ENCODE data around the gene DLX4.
A peak's percentile ranks its signal among the peaks of the same experiment; 100 is the strongest.

DLX4 gene

DNA sequence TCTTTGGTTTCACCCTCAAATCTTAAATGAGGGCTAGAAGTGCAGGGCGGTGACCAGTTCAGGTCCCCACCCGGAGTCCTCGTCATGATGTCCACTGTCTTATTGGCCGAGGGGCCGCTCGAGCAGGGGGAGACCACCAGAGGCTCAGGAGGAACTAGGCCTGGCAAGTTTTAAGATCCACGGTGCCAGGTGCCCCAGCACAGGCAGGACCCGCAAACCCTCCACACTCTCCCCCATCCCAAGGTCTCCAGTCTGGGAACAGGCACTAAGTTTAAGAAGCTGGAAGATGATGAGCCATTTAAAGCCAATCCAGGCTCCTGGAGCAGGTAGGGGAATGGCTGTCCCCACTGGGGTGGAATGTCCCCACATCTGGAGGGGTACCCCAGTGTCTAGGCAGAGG lies 21.9 kb downstream of the DLX4 start:
- no peak for DNase-seq

DNA sequence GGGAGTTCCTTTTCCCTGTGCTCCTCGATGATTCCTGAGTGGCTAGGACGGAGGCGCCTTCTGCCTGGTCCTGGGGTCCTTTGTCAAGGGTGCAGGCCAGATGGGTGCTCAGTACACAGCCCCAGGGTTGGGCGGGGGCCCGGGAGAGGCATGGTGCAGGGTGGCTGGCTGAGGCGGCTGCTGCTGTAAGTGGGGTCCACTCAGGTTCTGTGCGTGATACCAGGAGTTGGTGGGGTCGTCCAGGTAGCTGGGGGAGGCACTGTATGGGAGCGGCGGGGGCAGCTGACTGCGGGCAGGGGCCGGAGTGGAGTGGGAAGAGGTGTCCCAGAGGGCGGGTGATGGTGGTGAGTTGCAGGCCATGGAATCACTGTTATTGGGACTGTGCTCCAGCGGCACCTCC lies 22.4 kb downstream of the DLX4 start:
- no peak for DNase-seq

DNA sequence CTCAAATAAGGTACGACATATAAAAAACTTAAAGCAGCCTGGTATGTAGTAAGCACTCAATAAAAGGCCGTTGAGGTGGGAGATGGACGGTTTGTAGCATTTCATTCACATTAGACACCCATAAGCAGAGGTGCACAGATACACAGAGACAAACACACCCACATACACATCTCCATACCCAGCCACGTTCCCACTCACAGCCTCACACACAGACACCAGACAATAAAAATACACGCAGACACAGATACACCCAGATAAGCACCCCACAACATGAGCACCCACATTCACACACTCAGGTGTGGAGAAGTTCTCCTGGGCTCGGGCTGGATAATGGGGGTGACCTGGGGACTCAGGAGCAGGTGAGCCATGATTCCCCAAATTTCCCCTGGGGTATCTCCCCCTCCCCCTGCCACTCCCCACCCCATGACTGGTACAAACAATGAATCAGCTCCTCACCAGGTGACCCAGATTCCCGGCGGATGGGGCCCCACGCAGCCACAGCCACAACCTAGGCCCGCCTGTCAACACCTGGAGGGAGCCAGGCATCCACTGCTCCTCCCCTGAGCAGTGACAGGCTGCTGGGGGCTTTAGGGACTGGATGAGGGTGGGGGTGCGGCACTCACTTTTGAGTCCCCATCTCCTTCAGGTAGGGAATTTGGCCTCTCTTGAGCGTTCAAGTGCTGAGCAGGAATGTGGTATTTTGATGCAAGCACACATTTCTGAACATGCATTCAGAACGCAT lies 23.4 kb downstream of the DLX4 start:
- no peak for DNase-seq

DNA sequence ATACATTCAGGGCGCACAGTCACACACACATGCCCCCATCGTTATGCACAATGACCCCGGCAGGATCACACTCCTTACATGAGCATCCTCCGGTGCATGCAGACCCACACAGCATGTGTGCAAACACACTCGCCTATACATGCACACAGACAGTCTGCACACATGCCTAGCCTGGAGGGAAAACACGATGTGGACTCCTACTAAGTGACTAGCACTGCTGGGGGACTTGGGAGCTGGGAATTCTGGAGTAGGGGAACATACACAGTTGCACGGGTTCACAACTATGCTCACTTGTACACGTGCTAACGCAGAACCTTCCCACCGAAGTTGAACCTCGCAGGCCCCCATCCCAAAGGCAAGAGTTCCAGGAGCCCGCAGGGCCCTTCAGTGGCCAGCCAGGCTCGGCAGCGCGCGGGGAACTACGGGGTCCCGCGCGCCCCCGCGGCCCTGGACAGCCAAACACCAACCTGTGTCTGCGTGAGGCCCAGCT lies 24.0 kb downstream of the DLX4 start:
- DNase-seq, result no peak

DNA sequence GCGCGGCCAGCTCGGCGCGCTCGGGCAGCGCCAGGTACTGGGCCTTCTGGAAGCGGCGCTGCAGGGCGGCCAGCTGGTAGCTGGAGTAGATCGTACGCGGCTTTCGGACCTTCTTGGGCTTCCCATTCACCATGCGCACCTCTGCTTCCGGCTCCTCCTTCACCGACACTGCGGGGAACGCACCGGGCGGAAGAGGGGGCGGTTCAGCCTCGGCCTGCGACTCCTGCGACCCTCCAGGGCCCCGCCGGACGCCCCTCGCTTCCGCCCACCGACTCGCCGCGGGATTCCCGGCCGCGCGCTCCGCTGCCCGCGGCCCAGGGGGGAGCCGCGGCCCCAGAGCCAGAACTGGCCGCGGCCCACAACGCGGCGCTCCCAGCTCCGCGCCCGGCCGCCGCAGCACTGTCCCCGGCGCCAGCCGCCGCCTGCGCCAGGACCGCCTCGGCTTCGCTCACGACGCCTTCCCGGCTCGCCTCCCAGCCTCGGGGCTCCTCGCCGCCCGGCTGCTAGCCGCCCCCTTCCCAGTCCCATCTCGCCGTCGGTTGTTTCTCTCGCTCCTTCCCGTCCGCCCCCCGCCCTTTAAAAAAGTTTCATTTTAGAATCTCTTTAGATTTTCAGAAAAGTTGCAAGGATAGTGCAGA lies 24.6 kb downstream of the DLX4 start:
- no peak for DNase-seq

DNA sequence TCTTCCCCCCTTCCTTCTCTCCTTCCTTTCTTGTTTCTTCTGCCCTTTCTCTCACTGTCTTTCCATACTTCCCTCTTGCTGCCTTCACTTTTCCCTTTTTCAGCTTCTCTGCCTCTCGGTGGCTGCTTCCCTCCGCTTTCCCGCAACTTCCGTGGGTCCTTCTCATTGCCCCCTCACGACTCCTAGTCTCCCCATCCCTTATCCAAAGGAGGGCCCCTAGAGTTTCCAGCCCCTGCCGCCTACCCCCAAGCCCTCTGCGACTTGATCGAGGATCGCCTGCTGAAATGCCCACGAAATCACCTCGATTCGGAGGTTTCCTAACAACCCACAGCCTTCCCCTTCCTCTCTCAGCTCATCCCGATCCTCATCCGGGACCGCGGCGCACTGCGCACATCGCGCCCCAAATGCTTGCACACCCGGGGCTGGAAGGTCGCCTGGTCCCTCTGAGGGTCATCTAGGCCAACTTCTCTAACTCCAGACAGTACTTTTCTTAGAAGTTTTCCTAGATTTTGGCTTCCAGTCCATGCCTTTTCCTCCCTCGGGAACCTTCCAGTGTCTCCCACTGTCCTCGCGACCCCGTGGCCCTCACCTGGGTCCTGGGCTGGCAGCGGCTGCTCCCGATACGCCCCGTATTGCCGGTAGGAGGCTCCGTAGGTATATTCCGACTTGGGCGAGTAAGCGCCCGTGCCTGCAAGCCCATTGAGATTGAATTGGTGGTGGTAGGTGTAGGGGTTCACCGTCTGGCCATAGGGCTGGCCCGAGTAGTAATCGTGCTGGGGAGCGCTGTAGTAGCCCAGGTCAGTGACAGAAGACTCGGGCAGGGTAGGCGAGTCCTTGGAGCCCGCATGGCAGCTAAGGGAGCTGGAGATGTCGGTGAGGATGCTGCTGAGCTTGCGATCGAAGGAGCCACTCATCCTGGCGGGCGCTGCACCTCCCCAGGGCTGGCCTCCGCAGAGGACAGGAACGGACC lies 25.4 kb downstream of the DLX4 start:
- DNase-seq, result no peak

DNA sequence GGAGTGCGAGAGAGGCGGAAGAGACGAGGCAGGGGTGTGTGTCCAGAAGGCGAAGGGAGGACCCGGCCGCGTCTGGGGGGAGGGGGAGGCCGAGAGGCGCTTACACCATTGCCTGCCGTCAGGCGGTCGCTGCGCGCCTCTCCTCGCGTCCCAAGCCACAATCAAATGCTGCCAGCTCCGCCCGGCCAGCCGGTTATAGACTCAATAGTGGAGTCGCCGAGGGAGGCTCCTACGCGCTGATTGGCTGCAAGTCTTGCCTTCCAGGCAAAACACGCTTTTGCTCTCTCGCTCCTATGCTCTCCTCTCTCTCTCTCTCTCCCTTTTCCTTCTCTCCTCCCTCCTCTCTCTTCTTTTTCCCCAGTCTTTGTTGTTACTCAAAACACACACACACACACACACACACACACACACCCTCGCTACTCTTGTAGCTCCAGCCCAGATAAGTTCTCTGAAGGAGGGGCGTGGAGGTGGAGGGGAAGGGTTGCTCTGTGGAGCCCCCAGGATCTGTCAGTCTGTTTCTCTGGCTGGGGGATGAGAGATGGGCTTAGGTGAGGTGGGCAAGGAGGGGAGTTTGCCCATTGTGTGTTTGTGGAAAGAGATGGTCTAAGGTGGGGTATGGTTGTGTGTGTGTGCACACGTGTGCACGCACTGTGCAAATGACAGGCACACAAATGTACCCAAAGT lies 26.2 kb downstream of the DLX4 start, which contains the start of gene DLX3:
Gene DLX3 (minus strand): TSS at position 170 of the 684 bp plus-strand sequence. CDS start 226 bp downstream, outside the sequence.
- DNase-seq, result peak; percentile 40

DNA sequence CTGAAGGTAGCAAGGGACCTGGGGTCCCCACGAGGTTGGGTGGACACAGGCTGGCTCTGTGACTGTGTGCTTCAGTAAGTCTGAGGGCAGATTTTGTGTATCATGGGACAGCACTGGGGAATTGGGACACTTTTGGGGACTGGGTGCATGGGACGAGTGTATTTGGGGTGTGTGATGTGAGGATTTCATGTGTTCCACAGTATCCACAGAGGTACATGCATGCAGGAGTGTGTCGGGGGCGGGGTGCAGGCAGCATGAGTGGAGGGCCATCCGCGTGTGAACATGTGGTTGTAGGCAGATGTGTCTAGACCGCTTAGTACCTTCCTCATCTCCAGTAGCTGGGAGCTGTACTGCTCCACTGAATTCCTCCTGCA lies 27.1 kb downstream of the DLX4 start:
- DNase-seq, result no peak

DNA sequence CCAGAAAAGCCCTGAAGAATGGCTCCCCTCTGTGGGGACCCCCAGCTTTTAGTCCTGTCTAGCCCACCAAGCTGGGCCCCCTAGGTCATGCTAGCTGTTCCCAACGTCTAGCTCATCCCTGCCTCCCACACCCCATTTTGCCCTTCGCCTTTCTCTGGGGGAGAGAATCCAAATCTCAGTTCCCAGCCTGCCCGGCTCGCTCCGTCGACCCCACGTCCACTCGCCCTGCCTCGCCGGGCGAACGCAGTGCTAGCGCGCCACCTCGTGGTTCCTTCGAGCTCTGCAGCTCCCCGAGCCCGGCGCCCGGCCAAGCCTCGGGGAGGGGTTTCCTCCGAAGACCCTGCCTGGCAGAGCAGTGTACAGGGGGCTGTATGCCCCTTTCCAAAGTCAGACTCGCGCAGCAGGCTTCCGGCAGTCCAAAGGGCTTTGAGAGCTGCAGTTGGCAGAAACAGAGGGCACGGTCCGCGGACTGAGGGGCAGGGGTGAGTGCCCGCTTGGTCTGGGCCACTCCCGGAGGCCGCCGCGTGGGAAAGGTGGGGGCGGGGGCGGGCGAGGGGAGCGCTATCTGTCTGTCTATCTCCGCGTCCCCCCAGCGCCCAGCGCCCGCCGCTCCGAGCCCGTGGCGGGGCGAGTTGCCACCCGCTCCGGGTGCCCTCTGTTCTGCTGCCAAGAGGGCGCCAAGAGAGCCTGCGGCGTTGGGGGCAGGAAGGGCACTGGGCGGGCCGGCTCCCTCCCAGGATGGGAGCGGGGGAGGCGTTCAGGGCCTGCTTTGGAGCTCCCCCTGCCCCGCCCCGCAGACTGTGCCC lies 27.7 kb downstream of the DLX4 start:
- peak; percentile 40 for DNase-seq

DNA sequence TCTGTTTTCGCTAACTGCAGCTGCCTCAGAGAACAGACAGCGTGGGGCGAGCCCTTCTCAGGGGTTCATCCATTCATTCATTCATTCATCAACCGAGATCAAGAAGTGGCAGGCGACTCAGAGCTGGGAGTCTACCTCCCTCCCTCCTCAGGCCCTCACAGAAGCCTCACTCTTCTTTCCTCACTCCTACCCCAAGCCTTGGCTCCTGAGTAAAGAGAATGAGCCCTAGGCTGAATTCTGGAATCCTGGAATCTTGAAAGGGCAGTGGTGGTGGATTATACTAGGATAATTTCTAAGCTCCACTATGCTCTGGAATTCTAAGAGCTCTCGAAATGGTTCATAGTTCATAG lies 28.3 kb downstream of the DLX4 start:
- no peak for DNase-seq

DNA sequence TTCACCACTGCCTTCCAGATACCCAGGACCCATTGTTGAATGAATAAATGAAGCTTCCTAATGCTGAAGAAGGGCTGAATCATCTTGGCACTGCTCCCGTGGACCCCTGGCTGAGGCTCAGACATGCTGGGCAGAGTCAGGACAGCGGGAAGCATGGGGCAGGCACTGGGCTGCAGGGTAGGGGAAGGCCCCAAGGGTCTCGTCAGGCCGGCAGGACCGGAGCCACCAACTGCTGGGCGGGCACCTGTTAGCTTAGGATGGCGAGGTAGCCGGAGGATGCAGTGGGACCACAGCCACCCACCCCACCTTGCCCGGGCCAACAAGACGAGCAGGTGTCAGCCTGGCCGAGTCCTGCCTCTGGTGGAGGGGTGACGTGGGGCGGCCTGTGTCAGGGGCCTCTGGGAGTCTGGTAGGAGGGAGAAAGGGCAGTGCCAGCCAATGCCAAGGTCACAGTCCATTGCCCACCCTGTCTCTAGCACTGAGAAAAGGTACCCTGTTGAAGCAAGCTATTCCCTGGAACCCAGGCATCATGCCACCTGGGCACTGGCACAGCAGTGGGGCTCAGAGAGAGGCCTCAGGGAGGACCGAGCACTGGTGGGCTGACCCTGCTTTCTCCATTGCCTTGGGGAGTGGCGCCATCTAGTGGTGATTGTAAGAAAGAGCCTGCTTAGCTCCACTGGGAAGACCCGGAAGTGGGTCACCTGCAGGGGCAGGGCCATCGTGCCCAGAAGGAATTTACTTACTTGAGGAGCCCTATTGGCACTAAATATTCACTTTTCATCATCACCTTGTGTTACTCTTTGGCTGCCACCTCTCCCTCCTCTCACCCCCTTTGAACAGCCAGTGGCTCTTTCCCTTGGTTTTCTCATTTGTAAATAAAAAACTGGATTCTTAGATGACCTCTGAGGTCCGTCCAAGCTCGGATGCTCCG lies 29.0 kb downstream of the DLX4 start:
- peak; percentile 75 for DNase-seq

DNA sequence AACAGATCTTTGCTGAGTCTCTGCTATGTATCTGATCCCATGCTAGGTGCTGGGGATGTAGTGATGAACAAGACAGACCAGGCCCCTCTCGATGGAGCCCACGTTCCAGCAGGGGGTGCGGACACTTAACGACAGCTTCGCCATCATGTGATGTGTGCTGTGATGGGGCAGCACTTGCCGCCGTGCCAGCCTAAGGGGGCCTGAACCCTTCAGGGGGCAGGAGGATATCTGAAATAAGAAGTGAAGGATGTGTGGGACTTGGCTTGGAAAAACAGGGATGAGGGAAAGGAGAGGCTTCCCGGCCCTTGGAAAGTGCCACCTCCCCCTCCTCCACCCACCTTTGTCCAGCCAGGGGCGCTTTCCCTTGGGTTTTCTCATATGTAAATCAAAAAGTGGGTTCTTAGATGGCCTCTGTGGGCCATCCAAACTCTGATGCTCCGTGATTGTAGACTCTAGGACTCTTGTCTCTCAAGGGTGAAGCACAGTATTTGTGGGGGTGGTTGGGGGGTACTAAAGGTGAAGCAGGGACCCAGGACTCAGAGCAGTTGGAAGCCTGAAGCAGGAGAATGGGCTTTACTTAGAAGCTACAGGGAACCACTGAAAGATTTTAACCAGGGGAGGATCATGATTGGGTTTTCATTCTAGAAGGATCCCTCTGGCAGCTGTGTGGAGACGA lies 30.0 kb downstream of the DLX4 start:
- no peak for DNase-seq

DNA sequence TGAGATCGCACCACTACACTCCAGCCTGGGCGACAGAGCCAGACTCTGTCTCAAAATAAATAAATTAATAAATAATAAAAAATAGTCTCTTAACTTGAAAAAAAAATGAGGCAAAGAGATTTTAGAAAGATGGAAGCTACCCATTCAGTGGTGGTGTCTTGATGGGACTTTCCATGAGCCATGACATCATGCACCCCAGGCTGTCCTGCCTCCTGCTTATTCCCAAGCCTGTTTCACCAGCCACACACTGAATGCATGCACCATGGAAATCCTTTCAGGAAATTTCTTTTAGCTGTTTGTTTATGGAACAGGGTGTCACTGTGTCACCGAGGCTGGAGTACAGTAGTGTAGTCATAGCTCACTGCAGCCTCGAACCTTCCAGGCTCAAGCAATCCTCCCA lies 34.9 kb downstream of the DLX4 start:
- DNase-seq, result no peak

DNA sequence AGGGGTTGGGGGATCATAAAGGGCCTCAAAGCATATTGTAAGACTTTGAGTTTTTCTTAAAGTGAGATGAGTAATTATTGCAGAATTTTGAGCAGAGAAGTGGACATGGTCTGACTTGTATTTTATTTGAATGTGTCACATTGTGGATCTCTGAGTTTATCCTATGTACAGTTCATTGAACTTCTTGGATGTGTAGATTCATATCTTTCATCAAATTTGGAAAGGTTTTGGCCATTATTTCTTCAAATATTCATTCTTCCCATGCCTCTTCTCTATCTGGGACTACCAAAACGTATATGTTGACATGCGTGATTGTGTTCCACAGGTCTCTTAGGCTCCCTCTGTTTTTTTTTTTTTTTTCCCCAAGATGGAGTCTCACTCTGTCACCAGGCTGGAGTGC lies 40.3 kb downstream of the DLX4 start:
- no peak for DNase-seq

DNA sequence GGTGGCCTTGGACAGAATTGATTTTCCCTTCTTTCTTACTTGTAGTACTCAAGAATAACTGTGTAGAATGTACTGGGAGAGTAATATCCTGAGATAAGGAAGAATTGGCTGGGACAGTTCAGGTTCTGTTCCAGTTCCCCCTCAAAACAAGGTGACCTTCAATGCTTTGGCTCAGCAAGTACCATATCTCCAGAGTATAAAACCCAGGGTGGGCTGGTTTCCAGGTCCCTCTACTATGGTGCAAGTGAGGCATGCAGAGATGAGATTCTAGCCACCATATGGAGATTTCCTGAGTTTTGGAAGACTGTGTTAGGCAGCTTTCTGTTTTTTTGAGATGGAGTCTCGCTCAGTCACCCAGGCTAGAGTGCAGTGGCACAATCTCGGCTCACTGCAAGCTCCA lies 44.1 kb downstream of the DLX4 start:
- DNase-seq, result no peak

DNA sequence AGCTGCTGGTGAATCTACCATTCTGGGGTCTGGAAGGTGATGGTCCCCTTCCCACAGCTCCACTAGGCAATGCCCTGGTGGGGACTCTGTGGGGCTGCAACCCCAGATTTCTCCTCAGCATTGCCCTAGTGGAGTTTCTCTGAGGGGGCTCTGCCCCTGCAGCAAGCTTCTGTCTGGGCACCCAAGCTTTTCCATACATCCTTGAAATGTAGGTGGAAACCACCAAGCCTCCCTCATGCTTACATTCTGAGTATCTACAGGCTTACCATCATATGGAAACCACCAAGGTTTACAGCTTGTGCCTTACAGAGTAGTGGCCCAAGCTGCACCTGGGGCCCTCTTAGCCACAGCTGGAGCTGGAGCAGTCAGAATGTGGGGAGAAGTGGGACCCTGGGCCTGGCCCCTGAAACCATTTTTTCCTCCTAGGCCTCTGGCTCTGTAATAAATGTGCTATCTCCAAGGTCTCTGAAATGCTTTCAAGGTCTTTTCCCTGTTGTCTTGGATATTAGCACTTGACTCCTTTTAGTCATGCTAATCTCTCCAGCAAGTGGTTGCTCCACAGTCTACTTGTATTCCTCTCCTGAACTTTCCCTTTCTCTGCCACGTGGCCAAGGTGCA lies 45.6 kb downstream of the DLX4 start:
- no peak for DNase-seq

DNA sequence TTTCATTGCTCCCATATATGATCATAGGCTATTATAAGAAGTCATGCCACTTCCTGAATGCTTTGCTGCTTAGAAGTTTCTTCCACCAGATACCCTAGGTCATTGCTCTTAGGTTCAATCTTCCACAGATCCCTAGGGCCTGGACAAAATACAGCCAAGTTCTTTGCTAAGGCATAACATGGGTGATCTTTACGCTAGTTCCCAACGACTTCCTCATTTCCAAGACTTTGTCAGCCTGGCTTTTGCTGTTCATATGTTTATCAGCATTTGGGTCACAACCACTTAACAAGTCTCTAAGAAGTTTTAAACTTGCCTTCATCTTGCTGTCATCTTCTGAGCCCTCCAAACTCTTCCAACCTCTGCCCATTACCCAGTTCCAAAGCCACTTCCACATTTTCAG lies 46.2 kb downstream of the DLX4 start:
- no peak for DNase-seq

DNA sequence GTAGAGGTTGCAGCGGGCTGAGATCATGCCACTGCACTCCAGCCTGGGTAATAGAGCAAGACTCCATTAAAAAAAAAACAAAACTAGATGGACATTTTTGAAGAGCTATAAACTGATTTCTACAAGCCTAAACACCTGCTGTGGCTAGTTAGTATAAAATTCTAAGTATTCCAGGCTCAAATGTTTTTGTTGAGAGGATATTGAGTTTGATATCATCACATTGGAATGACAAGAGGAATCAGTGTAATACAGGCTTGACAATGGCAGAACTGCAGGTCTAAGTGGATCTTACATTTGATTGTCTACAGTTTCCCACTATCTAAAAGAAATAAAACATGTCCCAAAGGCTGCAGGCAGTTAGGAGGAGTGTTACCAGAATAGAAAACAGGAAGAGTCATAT lies 49.9 kb downstream of the DLX4 start:
- DNase-seq, result no peak

DNA sequence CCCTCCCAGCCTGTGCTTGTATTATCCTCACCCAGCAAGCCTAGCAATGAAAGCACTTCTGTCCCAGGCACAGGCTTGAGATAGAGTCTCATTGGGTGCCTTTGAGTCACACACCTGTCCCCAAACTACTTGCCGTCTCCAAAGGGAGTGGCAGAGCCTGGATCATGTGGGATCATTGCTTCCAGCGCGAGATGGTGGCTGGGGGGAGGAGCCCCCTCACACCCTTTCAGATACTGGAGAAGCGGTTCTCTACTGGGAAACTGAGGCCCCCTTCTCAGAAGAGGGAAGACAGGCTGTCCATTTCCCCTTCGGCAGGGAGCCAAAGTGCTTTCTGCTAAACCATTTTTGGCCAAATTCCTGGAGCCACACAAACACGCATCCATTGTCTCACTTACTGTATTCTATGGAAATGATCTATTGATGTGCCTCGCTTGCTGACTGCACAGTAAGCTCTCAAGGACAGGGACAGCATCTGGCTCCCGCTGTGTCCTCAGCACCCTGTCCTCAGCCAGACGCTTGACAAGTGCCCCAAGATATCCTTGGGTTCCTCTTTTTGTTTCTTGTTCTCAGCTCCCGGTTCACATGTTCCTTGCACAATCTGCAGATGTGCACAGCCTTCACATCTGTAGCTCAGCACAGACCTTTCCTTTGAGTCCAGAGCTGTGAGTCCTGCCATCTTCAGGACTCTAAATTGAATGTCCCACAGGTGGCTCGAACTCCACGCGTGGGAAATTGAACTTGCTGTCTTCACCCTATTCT lies 52.0 kb downstream of the DLX4 start:
- DNase-seq, result no peak
